HCT116 (cell line): ENCODE results near the gene PRKCA. TPM values are rescaled to one million over a fixed set of nuclear protein-coding genes. Genes with fewer than 3 reads are reported as not detected.

Experiments
- ATAC-seq: fragments of 200-7000 bp; cut with Tn5 transposase; 2 replicates; pipeline ENCODE4 v1.9.1; 2020; ENCODE audit warnings: mild to moderate bottlenecking, moderate library complexity
- BruUV-seq: library from RNA; stranded (reverse); fragments of 400-500 nt; replicated peaks from 2 replicates; lab custom pipeline; 2021; lab: Mats Ljungman, UMichigan
- CTCF ChIA-PET: fragments of 300-600 bp; sonication (Branson Sonifier 250); formaldehyde crosslinking; loops from one replicate; lab custom pipeline; 2021; ENCODE audit warnings: antibody characterized with exemption; lab: Charles Lee
- POLR2A ChIA-PET: fragments of 300-600, 350-600 bp; sonication (Branson Sonifier 250); formaldehyde crosslinking; loops from one replicate; lab custom pipeline; 2021; ENCODE audit warnings: antibody characterized with exemption; lab: Charles Lee
- RAD21 ChIA-PET, 2 experiments: fragments of 300-600 bp; sonication (Branson Sonifier 250); formaldehyde crosslinking; loops; one replicate each; lab custom pipeline; 2023; ENCODE audit warnings: low total read pairs in 2 of 2; ENCODE audit not compliant: uncharacterized antibody in 2 of 2, unreplicated experiment in 2 of 2, low non-redundant PET in 1 of 2; lab: Charles Lee
- DNase-seq: peaks from one replicate; pipeline ENCODE4 v3.0.0-alpha.2; 2010; ENCODE audit warnings: low read depth, low spot score
- H2AFZ ChIP-seq: fragments of 200-600 bp; shearing (Covaris generic), sonication (generic); 2 replicates; pipeline ENCODE4 v1.6.1; 2017; ENCODE audit warnings: low read depth, mixed run types, mixed read lengths, antibody characterized with exemption, low read length; ENCODE audit not compliant: poor library complexity, severe bottlenecking
- H3K27ac ChIP-seq: 2 replicates; pipeline ENCODE4 v1.5.1; 2012; ENCODE audit warnings: low read depth, low read length
- H3K27me3 ChIP-seq: fragments of 200-600 bp; sonication (generic); 2 replicates; pipeline ENCODE4 v1.6.1; 2016; ENCODE audit warnings: mixed run types, low read length, mixed read lengths; ENCODE audit not compliant: insufficient read depth
- H3K36me3 ChIP-seq, 2 experiments: fragments of 200-500 bp in 1 of 2; fragments of 200-600 bp in 1 of 2; sonication (Bioruptor generic) in 1 of 2; sonication (generic) in 1 of 2; 2 replicates each; pipeline versions ENCODE4 v1.5.1 to v1.6.1; 2014 to 2016; ENCODE audit warnings: low read length in 2 of 2, inconsistent platforms in 1 of 2, mixed read lengths in 1 of 2, mixed run types in 1 of 2; ENCODE audit not compliant: insufficient read depth in 2 of 2, control insufficient read depth in 1 of 2
- H3K4me1 ChIP-seq, 2 experiments: fragments of 200-600 bp in 1 of 2; sonication (generic) in 1 of 2; 2 replicates each; pipeline versions ENCODE4 v1.5.1 to v1.6.1; 2012 to 2017; ENCODE audit warnings: low read length in 2 of 2, inconsistent platforms in 1 of 2, mild to moderate bottlenecking in 1 of 2, mixed read lengths in 1 of 2, mixed run types in 1 of 2, moderate library complexity in 1 of 2; ENCODE audit not compliant: insufficient read depth in 2 of 2, control insufficient read depth in 1 of 2
- H3K4me2 ChIP-seq: fragments of 200-600 bp; sonication (generic); 2 replicates; pipeline ENCODE4 v1.6.1; 2017; ENCODE audit warnings: mixed run types, low read length, mixed read lengths
- H3K4me3 ChIP-seq, 2 experiments: fragments of 200-600 bp in 1 of 2; sonication (generic) in 1 of 2; replicated peaks in 1 of 2; 2 replicates each; pipeline ENCODE4 v1.5.1; 2011 to 2016; ENCODE audit warnings: low read length in 2 of 2, control low read depth in 1 of 2, low read depth in 1 of 2, mild to moderate bottlenecking in 1 of 2, mixed read lengths in 1 of 2, mixed run types in 1 of 2
- H3K79me2 ChIP-seq: fragments of 200-600 bp; sonication (generic); 2 replicates; pipeline ENCODE4 v1.6.1; 2017; ENCODE audit warnings: mild to moderate bottlenecking, mixed run types, low read length, moderate library complexity, mixed read lengths; ENCODE audit not compliant: insufficient read depth
- H3K9ac ChIP-seq: fragments of 200-600 bp; sonication (generic); 2 replicates; pipeline ENCODE4 v1.6.1; 2016; ENCODE audit warnings: low read length, mixed read lengths
- H3K9me2 ChIP-seq: fragments of 200-600 bp; sonication (generic), shearing (Covaris generic); 2 replicates; pipeline ENCODE4 v1.6.1; 2017; ENCODE audit warnings: mixed run types, mild to moderate bottlenecking, moderate library complexity; ENCODE audit not compliant: insufficient read depth
- H3K9me3 ChIP-seq, 2 experiments: fragments of 200-500 bp in 1 of 2; fragments of 200-600 bp in 1 of 2; sonication (Bioruptor generic) in 1 of 2; sonication (generic) in 1 of 2; 2 replicates each; pipeline ENCODE4 v1.6.1; 2014 to 2017; ENCODE audit warnings: low read length in 2 of 2, mixed read lengths in 2 of 2, inconsistent platforms in 1 of 2, low read depth in 1 of 2, mild to moderate bottlenecking in 1 of 2, mixed run types in 1 of 2, moderate library complexity in 1 of 2; ENCODE audit not compliant: control insufficient read depth in 1 of 2, insufficient read depth in 1 of 2
- H4K20me1 ChIP-seq: fragments of 200-600 bp; sonication (generic), shearing (Covaris generic); 2 replicates; pipeline ENCODE4 v1.6.1; 2017; ENCODE audit warnings: mixed run types, mild to moderate bottlenecking, moderate library complexity; ENCODE audit not compliant: insufficient read depth
- CBX3 ChIP-seq: IDR thresholded peaks from 2 replicates; pipeline ENCODE4 v1.6.1; 2012; ENCODE audit warnings: low read depth
- CEBPB ChIP-seq: IDR thresholded peaks from 2 replicates; pipeline ENCODE4 v1.6.1; 2012; ENCODE audit warnings: low read depth
- ELF1 ChIP-seq: IDR thresholded peaks from 2 replicates; pipeline ENCODE4 v1.6.1; 2012; ENCODE audit warnings: low read depth, borderline replicate concordance
- EZH2 ChIP-seq: fragments of 200-600 bp; sonication (generic); IDR thresholded peaks from 2 replicates; pipeline ENCODE4 v1.6.1; 2017; ENCODE audit warnings: antibody characterized with exemption, mixed run types
- EZH2phosphoT487 ChIP-seq: fragments of 200-600 bp; IDR thresholded peaks from 2 replicates; pipeline ENCODE4 v1.6.1; 2018; ENCODE audit warnings: antibody characterized with exemption, borderline replicate concordance
- FOSL1 ChIP-seq: IDR thresholded peaks from 2 replicates; pipeline ENCODE4 v1.6.1; 2012; ENCODE audit warnings: low read depth
- JUND ChIP-seq: IDR thresholded peaks from 2 replicates; pipeline ENCODE4 v1.6.1; 2012
- POLR2A ChIP-seq: IDR thresholded peaks from 2 replicates; pipeline ENCODE4 v1.7.0; 2011; ENCODE audit warnings: borderline replicate concordance; ENCODE audit not compliant: insufficient read depth, insufficient read length; ENCODE audit errors: extremely low read depth
- RAD21 ChIP-seq: IDR thresholded peaks from 2 replicates; pipeline ENCODE4 v1.6.1; 2012; ENCODE audit warnings: low read depth, mild to moderate bottlenecking
- SIN3A ChIP-seq: IDR thresholded peaks from 2 replicates; pipeline ENCODE4 v1.6.1; 2012; ENCODE audit warnings: low read depth
- SP1 ChIP-seq: IDR thresholded peaks from 2 replicates; pipeline ENCODE4 v1.6.1; 2012; ENCODE audit warnings: low read depth
- SRF ChIP-seq: IDR thresholded peaks from 2 replicates; pipeline ENCODE4 v1.6.1; 2012; ENCODE audit warnings: low read depth
- YY1 ChIP-seq: IDR thresholded peaks from 2 replicates; pipeline ENCODE4 v1.6.1; 2011; ENCODE audit warnings: low read length, low read depth, moderate library complexity, mild to moderate bottlenecking; ENCODE audit not compliant: insufficient replicate concordance; ENCODE audit errors: extremely low read depth
- ZNF274 ChIP-seq: fragments of 200-500 bp; sonication (Bioruptor generic); IDR thresholded peaks from 2 replicates; pipeline ENCODE4 v1.6.1; 2014; ENCODE audit warnings: mild to moderate bottlenecking, low read depth, low read length, inconsistent platforms
- intact Hi-C: fragments of 100-400 bp; cut with micrococcal nuclease; formaldehyde crosslinking; loops from 2 replicates; pipeline ENCODE4 v1.10.0; 2022
- total RNA-seq: library from RNA; stranded (reverse); gene quantifications from one replicate; pipeline ENCODE4 v1.2.1, GENCODE V29; 2021; ENCODE audit not compliant: unreplicated experiment
- TF ChIP-seq, protein P1 (sequence below): IDR thresholded peaks from 2 replicates; pipeline ENCODE4 v1.6.1; 2012
- TF ChIP-seq, protein P2 (sequence below): IDR thresholded peaks from 2 replicates; pipeline ENCODE4 v1.6.1; 2012; ENCODE audit warnings: low read depth
- TF ChIP-seq, protein P3 (sequence below): IDR thresholded peaks from 2 replicates; pipeline ENCODE4 v1.6.1; 2012
- TF ChIP-seq, protein P4 (sequence below): IDR thresholded peaks from 2 replicates; pipeline ENCODE4 v1.6.1; 2011; ENCODE audit warnings: mild to moderate bottlenecking, low read length, moderate library complexity; ENCODE audit not compliant: insufficient replicate concordance; ENCODE audit errors: extremely low read depth
- TF ChIP-seq, protein P5 (sequence below), 3 experiments: fragments of 200-600 bp in 1 of 3; sonication (generic) in 1 of 3; IDR thresholded peaks in 2 of 3; conservative IDR thresholded peaks in 1 of 3; 2 replicates each; pipeline ENCODE4 v1.5.1; 2012 to 2017; ENCODE audit warnings: low read depth in 2 of 3, low read length in 2 of 3, antibody characterized with exemption in 1 of 3, borderline replicate concordance in 1 of 3, control low read depth in 1 of 3, mild to moderate bottlenecking in 1 of 3, mixed read lengths in 1 of 3, mixed run types in 1 of 3, moderate library complexity in 1 of 3; ENCODE audit not compliant: insufficient read depth in 1 of 3

Gene PRKCA
- total RNA-seq, 1 experiment from 2014 or later = 18.8 TPM

DNA sequence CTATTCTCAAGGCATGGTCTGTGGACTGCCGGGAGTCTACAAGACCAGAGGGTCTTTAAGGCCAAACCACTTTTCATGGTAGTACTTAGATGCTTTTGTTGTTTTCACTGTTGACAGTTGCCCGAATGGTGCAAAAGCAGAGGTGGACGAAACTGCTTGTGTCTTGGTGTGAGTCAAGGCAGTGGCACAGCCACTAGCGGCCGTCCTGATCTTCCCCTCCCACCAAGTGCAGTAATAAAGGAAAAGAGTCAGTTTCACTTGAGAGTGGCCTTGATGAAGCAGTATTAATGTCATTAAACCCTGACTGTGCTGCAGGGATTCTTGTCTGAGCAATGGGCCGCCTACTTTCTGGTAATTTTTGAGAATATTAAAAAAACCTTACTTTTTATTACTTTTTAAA, 109.1 kb downstream of the PRKCA start:
- Histone ChIP-seq H3K9me2 (no peaks in the 10 kb centered on the region), H3K4me1 (peaks cover 0 to 10% of the 10 kb centered on the region in 2 experiments; a peak in 2 of 4 replicates), H3K4me3 (no peak overlapping the region), H2AFZ (no peak overlapping the region), H3K79me2 (no peaks in the 10 kb centered on the region), H3K27ac (no peak overlapping the region), H3K4me2 (no peak overlapping the region), H4K20me1 (no peaks in the 10 kb centered on the region), H3K27me3 (no peaks in the 10 kb centered on the region), H3K9ac (no peak overlapping the region), H3K9me3 (no peaks in the 10 kb centered on the region), H3K36me3 (no peaks in the 10 kb centered on the region)
- BruUV-seq = no TSS peak
- ATAC-seq (no peak), DNase-seq (no peak)
- intact Hi-C loops = no loop called here
- ChIA-PET POLR2A (no interaction called here), CTCF (no interaction called here), RAD21 (no interaction called here)
- no peak for TF ChIP-seq FOSL1
- TF ChIP-seq, protein P1, sequence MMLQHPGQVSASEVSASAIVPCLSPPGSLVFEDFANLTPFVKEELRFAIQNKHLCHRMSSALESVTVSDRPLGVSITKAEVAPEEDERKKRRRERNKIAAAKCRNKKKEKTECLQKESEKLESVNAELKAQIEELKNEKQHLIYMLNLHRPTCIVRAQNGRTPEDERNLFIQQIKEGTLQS = no peak
- no peak for TF ChIP-seq EZH2
- TF ChIP-seq, protein P2, sequence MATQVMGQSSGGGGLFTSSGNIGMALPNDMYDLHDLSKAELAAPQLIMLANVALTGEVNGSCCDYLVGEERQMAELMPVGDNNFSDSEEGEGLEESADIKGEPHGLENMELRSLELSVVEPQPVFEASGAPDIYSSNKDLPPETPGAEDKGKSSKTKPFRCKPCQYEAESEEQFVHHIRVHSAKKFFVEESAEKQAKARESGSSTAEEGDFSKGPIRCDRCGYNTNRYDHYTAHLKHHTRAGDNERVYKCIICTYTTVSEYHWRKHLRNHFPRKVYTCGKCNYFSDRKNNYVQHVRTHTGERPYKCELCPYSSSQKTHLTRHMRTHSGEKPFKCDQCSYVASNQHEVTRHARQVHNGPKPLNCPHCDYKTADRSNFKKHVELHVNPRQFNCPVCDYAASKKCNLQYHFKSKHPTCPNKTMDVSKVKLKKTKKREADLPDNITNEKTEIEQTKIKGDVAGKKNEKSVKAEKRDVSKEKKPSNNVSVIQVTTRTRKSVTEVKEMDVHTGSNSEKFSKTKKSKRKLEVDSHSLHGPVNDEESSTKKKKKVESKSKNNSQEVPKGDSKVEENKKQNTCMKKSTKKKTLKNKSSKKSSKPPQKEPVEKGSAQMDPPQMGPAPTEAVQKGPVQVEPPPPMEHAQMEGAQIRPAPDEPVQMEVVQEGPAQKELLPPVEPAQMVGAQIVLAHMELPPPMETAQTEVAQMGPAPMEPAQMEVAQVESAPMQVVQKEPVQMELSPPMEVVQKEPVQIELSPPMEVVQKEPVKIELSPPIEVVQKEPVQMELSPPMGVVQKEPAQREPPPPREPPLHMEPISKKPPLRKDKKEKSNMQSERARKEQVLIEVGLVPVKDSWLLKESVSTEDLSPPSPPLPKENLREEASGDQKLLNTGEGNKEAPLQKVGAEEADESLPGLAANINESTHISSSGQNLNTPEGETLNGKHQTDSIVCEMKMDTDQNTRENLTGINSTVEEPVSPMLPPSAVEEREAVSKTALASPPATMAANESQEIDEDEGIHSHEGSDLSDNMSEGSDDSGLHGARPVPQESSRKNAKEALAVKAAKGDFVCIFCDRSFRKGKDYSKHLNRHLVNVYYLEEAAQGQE = no peak
- TF ChIP-seq, protein P3, sequence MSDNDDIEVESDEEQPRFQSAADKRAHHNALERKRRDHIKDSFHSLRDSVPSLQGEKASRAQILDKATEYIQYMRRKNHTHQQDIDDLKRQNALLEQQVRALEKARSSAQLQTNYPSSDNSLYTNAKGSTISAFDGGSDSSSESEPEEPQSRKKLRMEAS = no peak
- no peak for TF ChIP-seq SRF
- TF ChIP-seq, protein P4, sequence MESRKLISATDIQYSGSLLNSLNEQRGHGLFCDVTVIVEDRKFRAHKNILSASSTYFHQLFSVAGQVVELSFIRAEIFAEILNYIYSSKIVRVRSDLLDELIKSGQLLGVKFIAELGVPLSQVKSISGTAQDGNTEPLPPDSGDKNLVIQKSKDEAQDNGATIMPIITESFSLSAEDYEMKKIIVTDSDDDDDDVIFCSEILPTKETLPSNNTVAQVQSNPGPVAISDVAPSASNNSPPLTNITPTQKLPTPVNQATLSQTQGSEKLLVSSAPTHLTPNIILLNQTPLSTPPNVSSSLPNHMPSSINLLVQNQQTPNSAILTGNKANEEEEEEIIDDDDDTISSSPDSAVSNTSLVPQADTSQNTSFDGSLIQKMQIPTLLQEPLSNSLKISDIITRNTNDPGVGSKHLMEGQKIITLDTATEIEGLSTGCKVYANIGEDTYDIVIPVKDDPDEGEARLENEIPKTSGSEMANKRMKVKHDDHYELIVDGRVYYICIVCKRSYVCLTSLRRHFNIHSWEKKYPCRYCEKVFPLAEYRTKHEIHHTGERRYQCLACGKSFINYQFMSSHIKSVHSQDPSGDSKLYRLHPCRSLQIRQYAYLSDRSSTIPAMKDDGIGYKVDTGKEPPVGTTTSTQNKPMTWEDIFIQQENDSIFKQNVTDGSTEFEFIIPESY = no peak
- no peak for TF ChIP-seq CEBPB
- no peak for TF ChIP-seq EZH2phosphoT487
- TF ChIP-seq CBX3 = no peak
- TF ChIP-seq YY1 = no peak
- no peak for TF ChIP-seq SIN3A
- TF ChIP-seq RAD21 = no peak
- TF ChIP-seq ELF1 = no peak
- TF ChIP-seq JUND = no peak
- no peak for TF ChIP-seq POLR2A
- no peak for TF ChIP-seq SP1
- TF ChIP-seq, protein P5, sequence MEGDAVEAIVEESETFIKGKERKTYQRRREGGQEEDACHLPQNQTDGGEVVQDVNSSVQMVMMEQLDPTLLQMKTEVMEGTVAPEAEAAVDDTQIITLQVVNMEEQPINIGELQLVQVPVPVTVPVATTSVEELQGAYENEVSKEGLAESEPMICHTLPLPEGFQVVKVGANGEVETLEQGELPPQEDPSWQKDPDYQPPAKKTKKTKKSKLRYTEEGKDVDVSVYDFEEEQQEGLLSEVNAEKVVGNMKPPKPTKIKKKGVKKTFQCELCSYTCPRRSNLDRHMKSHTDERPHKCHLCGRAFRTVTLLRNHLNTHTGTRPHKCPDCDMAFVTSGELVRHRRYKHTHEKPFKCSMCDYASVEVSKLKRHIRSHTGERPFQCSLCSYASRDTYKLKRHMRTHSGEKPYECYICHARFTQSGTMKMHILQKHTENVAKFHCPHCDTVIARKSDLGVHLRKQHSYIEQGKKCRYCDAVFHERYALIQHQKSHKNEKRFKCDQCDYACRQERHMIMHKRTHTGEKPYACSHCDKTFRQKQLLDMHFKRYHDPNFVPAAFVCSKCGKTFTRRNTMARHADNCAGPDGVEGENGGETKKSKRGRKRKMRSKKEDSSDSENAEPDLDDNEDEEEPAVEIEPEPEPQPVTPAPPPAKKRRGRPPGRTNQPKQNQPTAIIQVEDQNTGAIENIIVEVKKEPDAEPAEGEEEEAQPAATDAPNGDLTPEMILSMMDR (IDR thresholded peaks at IDR 0.05 in 2 of 3, conservative IDR thresholded peaks at IDR 0.05 in 1 of 3; ENCODE audit: borderline replicate concordance in 1 of 3, insufficient read depth in 1 of 3, low read depth in 2 of 3, low read length in 2 of 3) = no peak
- TF ChIP-seq ZNF274 = no peak
